Measurements from ENCODE around the gene RSBN1.

RSBN1 gene

DNA sequence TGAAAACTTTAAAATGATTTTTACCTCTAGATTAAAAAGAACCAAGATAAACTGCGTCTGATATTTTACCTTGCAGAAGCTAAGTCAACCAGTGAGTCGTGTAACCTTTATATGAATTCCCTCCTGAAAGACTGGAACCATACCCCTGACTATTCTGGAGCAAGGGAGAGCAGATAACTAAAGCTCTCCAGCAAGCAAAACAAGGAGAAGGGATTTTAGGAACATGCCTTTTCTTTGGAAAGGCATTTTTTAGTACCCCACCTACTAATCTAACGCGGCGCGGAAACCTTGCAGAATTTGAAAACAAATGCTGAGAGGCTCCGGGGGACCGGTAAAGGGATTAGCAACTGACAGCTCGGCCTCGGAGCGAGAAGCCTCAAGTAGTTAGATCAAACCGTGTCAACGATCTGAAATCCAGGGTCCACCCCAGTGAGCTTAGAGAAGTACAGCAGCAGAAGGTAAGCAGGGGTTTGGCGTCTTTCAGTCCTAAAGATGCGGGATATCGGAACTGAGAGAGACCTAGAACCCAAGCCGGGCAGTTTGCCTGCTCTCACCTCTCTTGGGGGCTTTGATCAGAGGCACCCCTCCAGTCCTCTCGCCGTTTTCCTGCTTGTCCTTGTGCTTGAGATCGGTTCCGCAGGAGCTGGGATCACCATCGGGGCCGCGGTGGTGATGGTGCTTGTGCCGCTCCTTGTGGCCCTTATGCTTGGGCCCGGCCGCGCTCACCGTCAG, 954 bp downstream of the RSBN1 start:
- DNase-seq: peak; percentile 54

DNA sequence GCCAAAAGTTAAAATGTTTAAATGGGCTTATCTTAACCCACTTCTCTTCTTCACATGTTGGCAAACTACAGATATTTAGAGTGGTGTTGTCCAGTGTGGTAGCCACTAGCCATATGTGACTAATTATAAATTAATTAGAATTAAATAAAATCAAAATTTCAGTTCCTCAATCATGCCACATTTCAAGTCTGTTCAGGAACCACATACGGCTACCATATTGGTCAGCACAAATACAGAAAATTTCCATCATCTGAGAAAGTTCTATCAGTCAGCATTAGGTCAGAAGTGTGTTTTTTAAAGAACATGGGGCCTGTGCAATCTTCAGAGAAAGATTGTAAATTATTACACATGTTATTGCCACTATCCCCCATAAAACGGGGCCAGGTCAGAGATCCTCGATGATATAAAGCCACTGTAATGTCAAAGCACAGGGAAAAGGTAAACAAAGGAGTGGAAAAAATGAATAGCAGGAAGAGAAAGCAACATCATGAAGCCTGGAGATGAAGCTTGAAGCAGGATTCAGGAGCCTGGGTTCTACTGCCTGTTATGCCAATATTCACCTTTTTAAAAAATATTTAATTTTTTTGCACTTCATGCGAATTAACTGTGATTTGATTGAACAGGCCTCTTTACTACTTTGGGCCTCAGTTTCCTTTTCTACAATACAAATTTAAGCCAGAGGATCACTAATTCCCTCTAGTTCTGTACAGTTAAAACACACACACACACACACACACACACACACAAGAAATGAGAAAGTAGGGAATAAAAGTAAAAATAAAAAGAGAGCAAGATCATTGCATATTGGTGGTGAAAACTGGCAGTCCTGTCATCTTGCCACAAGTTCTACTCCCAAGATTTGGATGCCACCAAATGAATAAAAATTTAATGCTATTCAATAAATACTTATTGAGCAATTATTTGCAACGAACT, 2.3 kb downstream of the RSBN1 start:
- DNase-seq: no peak

DNA sequence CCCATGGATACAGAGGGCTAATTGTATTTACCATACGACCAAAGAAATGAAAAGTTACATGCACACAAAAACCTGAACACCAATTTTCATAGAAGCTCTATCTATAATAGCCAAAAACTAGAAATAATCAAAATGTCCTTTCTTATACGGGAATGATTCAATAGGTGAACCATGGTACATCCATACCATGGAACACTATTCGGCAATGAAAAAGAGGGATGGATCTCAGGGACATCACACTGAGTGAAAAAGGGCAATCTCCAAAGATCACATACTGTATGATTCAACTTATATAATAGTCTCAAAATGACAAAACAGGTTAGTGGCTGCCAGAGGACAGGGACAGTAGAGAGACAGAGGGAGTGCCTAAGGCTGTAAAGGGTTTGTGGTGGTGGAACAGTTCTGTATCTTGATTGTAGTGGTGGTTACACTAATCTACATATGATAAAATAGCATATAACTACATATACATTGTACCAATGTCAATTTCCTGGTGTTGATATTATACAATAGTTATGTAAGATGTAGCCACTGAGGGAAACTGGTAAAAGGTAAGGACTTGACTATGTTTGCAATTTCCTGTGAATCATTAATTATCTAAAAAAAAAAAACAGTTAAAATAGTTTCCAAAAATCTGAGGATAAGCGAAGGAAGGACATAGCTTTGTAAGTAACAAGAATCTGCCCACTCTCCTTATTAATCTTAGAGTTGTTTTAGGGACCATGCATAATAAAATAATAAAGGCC, 3.7 kb downstream of the RSBN1 start:
- no peak for DNase-seq

DNA sequence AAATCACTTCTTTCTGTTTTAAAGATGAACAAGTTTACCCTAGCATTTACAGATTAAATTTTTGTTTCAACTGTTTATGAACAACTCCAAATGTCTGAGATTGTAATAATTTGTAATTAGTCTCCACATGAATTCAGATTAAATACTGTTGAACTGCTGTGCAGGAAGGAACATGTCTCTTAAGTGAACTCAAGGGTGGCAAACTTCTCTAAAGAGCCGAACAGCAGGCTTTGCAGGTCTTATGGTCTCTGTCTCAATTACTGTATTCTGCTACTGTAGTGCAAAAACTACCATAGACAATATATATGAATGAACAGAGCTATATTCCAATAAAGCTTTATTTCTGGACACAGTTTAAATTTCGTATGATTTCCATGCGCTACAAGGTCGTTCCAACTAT, 6.6 kb downstream of the RSBN1 start:
- no peak for DNase-seq

DNA sequence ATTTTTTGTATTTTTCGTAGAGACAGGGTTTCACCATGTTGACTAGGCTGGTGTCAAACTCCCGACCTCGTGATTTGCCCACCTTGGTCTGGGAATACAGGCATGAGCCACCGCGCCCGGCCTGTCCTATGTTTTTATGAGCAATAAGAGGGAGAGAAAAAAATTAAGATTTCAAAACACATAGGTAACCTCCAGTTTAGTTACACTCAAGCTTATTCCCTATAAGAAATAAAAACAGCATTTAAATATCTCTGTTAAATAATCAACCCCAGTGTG, 7.1 kb downstream of the RSBN1 start:
- no peak for DNase-seq

DNA sequence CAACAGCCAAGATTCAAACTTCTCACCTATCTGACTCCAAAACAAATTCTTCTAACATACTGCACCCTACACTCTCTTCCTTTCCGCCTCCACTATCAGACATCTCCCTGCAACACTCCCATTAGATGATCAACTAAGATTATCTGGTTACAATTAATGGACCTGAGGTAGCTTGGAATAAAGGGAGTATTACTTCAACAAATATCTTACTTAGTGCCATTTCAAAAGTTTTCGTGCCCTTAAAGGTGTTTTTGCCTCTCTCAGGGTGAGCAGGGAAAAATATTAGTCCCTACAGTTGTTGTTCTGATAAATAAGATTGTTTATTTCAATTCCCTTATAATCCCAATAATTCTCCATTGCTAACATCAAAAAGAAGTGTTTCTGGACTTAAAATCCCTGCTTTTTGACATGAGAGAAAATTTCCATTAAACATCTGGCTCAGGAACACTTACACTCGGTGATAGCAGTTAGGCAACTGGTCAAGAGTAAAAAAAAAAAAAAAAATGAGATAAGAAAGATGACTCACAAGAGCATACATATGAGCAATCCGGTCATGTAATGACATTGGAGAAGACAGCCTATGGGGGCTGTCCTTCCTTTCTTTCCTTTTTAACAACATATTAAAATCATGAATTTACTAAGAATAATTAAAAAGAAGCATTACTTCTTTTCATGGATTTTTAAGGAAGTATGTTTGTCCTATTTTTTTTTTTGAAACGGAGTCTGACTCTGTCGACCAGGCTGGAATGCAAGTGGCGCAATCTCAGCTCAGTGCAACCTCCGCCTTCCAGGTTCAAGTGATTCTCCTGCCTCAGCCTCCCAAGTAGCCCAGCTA, 7.6 kb downstream of the RSBN1 start:
- no peak for DNase-seq

DNA sequence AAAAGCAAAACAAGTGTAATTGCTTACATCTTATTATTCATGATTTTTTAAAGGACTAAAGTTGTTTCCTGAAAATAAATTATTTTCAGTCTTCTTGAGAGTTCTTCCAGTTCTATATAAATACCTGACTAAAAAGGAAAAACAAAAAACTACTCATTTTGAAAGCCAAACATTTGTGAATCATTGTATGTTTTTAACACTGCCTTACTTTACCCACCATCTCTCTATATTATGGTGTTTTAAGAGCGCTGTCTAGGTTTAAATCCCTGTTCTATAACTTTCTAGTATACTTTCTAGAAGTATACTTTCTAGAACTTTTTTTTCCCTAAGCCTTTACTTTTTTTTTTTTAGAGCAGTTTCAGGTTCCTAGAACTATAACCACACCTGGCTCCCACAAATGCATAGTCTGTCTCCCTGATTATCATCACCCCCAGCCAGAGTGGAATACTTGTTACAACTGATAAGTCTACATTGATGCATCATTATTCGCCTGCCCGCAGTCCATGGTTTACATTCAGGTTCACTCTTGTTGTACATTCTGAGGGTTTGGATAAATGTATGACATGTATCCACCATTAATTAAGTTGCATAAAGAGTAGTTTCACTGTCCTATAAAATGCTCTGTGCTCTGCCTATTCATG, 9.8 kb downstream of the RSBN1 start:
- DNase-seq: no peak

DNA sequence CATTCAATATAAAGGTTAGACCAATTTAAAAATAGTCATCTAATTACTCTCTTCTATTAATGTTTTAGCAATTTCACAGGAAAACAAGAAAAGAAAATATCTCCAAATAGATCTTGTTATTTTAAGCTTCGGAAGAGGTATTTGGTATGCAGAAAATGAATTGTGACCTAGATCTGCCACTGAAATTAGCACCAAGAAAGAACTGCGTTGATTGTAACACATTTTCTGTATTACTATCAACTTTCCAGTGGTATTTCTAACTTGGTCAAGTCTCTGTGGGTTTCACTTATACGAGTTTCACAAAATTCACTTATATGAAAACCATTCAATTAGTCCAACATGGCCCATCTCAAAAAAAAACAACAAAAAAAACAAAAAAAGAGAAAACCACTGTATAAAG, 11.8 kb downstream of the RSBN1 start:
- no peak for DNase-seq

DNA sequence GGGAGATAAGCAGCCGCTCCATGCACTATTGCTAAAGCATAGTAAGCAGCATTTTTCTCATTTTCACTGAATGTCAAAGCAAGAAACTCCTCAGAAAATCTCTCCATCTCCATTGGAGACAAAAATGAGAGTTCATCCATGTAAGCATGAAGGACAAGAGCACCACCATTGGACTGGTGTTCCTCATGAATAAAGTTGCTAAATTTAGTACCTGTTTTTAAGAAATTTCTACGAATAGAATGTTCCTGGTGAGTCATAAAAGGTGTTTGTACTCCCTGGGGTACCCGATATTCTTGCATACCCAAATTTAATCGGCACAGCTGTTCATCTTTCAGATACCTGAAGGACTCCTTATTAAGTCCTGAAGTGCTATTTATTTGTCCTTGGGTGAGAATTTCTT, 14.8 kb downstream of the RSBN1 start:
- no peak for DNase-seq

DNA sequence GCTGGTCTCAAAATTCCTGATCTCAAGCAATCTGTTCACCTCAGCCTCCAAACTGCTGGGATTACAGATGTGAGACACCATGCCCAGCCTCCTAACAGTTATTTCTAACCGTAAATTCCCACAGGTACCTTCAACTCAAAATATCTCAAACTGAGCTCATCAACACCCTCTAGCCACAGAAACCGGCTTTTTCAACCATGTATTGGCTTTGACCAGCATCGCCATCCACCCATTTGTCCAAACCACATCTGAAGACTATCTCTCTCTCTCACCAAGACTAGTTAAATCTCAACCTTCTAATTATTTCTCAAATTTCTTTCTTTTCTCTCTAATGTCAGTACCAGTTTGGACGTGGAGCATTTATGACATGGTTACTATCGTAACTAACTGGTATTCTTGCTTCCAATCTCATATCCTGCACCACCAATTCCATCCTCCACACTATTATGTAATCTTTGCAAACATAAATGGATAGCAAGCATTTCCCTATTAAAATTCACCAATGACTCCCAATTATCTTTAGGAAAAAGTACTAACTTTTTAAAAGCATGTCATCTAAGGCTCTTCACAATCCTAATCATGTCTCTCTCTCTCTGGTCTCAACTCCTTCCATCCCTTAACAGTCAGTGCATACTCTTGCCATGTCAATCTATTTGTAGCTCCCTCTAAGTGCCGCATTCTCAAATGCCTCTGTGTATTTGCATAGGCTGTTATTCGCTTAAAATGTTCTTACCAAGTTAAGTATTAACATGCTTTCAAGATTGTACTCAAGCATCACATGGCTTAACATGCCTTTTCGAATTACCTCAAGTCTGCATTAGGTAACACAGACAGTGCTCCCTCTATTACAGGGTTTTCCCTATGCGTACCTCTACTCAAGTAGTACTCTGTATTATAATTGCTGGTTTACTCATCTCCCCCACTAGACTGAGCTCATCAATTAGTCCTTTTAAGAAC, 18.1 kb downstream of the RSBN1 start:
- no peak for DNase-seq

DNA sequence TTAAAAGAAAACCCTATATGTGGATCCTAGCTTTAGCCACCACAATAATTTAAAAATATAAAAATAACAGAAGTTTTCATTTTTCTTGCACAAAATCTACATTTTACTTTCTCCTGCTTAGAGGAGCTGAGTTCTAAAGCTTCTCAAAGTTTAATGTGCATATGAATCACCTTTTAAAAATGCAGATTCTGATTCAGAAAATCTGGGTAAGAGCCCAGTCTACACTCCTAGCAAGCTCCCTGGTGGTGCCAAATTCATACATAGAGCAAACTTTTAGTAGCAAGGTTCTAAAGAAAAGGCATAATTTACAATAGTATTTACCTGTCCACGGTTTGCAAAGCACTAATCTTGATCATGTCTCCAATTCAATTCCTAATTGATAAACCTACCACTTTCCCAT, 19.3 kb downstream of the RSBN1 start:
- DNase-seq: no peak

DNA sequence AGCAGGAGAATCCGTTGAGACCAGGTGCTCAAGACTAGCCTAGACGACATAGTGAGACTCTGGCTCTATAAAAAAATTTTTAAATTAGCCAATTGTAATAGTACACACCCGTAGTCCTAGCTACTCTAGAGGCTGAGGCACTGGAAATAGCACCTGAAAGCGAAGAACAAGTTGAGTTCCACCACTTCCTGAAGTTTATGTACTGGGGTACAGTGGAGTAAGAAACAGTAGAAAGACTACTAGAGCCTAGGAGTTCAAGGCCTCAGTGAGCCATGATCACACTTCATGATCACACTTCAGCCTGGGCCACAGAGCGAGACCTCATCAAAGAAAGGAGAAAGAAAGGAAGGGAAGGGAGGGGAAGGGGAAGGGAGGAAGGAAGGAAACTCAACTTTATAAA, 19.8 kb downstream of the RSBN1 start:
- DNase-seq: no peak

DNA sequence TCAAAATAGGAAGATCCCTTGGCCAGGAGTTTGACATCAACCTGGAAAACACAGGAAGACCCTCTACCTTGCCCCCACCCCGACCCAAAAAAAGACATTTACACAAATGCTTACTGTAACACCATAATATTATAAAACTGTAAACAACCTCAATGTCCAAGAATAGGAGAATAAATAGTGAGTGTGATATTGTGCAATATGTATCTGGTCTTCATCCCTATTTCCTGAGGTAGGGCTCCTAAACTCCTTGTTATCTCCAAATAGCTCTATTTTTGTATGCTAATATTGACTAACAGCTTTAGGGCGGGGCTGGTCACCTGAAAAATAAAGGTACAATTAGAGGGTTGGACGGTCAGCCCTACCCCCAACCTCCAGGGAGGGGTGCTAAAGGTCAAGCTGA, 23.5 kb downstream of the RSBN1 start:
- no peak for DNase-seq

DNA sequence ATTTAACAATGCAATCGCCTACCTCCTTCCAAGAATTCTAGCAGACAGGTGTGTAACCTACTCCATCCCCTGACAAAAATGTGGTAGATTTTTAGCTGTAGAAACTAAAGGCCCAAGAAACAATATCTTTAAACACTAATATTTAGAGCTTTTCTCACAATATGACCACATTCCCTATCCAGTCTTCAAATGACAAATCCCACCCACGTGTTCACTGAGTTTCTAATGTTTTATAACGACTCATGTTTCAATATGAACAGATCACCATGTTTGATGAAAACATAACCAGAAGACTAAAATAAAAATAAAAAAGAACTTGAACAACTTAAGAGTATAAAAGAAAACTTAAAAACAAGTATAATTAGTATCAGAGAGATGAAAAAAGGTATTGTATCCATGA, 24.6 kb downstream of the RSBN1 start:
- DNase-seq: no peak

DNA sequence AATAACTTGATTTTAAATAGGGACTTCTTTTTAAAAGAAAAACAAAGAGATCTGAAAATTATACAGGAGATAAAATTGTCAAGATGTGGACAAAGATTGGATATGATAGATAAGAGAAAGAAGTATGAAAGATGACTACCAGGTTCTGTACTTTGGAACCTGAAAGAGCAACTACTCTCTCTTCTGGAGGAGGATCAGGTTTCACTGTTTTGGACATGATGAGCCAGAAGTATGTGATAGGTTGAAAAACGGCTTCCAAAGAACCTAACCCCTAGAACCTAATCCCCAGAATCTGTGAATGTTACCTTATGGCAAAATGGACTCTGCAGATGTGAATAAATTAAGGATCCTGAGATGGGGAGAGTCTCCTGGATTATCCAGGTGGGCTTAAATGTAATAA, 26.2 kb downstream of the RSBN1 start:
- DNase-seq: no peak

DNA sequence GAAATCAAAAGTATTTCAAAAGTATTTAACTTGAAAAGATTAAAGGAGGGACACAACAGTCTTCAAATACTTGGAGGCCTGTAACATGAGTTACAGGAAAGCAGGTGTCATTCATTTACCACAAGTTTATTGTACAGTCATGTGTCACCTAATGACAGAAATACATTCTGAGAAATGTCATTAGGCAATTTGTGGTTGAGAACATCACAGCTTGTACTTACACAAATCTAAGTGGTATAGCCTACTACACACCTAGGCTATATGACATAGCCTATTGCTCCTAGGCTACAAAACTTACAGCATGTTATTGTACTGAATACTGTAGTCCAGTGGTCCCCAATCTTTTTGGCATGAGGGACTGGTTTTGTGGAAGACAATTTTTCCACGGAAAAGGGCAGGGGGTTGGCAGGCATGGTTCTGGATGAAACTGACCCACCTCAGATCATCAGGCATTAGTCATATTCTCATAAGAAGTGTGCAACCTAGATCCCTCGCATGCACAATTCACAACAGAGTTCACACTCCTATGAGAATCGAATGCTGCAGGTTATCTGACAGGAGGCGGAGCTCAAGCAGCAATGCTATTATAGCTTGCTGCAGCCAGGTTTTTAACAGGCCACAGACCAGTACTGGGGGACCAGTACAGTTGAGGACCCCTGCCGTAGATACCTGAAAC, 28.0 kb downstream of the RSBN1 start:
- no peak for DNase-seq

DNA sequence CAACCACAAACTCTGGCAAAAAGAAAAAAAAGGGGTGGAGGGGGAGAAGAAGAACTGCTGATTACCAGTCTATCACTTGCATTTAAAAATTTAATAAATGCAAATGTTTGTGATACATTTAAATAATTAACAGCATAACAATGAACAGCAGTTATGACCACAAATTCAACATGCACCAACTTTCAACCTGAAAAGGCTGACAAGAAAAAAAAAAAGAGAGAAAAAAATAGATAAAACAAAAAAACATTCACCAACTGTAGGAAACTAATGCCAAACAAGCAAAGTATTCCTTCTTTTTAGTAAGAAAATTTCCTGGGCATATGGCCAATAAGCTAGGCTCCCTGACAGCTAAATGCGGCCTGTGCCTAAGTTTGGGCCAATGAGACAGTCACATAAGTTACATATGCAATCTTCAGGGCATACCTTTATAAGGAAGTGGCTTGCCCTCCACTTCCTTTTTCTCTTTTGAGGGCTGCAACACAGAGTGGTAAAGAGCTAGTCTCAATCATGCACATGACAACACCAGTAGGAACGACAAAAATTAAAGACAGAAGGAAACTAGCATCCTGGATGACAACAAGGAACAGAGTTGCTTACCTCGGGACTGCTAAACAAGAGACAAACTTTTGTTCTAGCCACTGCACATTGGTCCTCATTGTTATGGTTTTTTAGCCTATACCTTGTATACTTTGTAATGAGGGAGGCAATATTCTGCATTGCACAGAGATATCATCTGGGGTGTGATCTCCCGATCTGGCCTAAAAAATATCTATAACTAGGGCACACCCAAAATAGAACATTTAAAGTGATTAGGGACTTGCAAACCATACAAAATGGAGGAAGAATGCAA, 28.8 kb downstream of the RSBN1 start:
- peak; percentile 85 for DNase-seq

DNA sequence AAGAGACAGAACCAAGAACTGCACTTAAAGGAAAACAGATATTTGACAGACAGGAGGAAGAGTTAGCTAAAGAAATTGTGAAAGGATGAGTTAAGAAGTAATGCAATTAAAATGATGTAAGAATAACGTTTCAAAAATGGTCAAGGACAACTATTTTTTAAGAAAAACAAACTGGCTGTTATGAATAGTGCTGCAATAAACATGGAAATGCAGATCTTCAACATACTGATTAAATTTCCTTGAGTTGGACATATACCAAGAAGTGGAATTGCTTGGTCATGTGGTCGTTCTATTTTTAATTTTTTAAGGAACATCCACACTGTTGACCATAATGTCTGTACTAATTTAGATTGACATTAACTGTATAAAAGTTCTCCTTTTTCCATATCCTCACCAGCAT, 29.9 kb downstream of the RSBN1 start:
- no peak for DNase-seq

DNA sequence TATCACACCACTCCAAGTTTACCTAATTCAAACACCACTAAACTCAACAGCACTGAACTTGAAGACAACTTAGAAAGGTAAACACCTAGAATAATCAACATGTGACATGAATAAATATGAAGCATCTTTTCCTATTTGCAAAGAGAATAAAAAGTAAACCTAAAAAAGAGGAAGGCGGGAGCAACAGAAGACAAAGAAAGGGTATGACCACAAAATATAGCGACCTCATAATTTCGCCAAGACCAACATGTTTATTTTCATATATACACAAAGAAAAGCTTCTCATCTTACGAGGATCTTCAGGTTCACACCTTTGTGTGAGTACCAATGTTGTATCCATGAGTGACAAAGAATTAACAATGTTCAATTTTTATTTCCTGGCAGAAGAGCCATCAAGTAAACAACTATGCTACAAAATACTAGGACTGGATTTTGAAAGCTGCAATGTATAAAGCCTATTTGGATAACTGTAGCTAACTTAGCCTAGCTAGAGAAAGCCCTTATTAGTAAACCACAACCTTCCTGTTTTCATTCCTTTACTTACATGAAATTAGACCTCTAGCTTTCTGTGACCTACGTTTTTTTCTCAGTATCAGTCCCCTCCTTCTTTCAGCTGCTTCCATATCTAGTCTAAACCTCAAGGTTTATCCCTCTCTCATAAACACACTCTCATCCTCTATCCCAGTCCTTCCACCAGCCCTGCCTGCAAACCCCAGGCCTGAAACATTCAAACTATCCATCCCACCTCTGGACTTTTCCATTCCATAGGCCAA, 31.7 kb downstream of the RSBN1 start:
- DNase-seq: no peak
